Keratinocyte (primary cell): ENCODE data around the gene TIAM1. TPM values are rescaled to one million over a fixed set of nuclear protein-coding genes. Genes with fewer than 3 reads are reported as not detected.

Source experiments
- DNase-seq: peaks from one replicate; pipeline ENCODE4 v3.0.0-alpha.2; 2011; ENCODE audit warnings: low read depth, missing footprints, low spot score
- FAIRE-seq: peaks from 2 replicates; lab custom pipeline; 2011; peaks lifted over from hg19 to GRCh38; lab: Jason Lieb, UNC
- H2AFZ ChIP-seq: 2 replicates; pipeline ENCODE4 v1.6.0; 2012; ENCODE audit warnings: low read length, control low read depth, inconsistent platforms; ENCODE audit not compliant: control insufficient read depth
- H3K27ac ChIP-seq: 2 replicates; pipeline ENCODE4 v1.5.1; 2011; ENCODE audit warnings: low read length; ENCODE audit not compliant: control insufficient read depth, insufficient read depth
- H3K27me3 ChIP-seq: 3 replicates; pipeline ENCODE4 v1.6.0; 2011; ENCODE audit warnings: low read length; ENCODE audit not compliant: control insufficient read depth, insufficient read depth; ENCODE audit errors: extremely low read depth
- H3K36me3 ChIP-seq, 2 experiments: 2 replicates in 1 of 2; 3 replicates in 1 of 2; pipeline ENCODE4 v1.5.1; 2011; ENCODE audit warnings: low read length in 2 of 2, mild to moderate bottlenecking in 1 of 2; ENCODE audit not compliant: control insufficient read depth in 2 of 2, insufficient read depth in 2 of 2; ENCODE audit errors: extremely low read depth in 1 of 2
- H3K4me1 ChIP-seq: 3 replicates; pipeline ENCODE4 v1.5.1; 2011; ENCODE audit warnings: low read length; ENCODE audit not compliant: control insufficient read depth, insufficient read depth; ENCODE audit errors: extremely low read depth
- H3K4me2 ChIP-seq: 3 replicates; pipeline ENCODE4 v1.6.0; 2011; ENCODE audit warnings: low read depth, low read length; ENCODE audit not compliant: control insufficient read depth, insufficient read depth; ENCODE audit errors: extremely low read depth
- H3K4me3 ChIP-seq, 3 experiments: fragments of 200-600 bp in 1 of 3; sonication (generic) in 1 of 3; 2 replicates in 2 of 3; 3 replicates in 1 of 3; pipeline ENCODE4 v1.5.1; 2011 to 2016; ENCODE audit warnings: low read length in 3 of 3, mild to moderate bottlenecking in 3 of 3, control low read depth in 2 of 3, inconsistent platforms in 1 of 3, low read depth in 1 of 3, mixed read lengths in 1 of 3, mixed run types in 1 of 3, moderate library complexity in 1 of 3; ENCODE audit not compliant: control insufficient read depth in 2 of 3, insufficient read depth in 2 of 3; ENCODE audit errors: extremely low read depth in 1 of 3
- H3K79me2 ChIP-seq: 2 replicates; pipeline ENCODE4 v1.6.0; 2012; ENCODE audit warnings: low read length; ENCODE audit not compliant: control insufficient read depth, insufficient read depth
- H3K9ac ChIP-seq: 3 replicates; pipeline ENCODE4 v1.6.0; 2011; ENCODE audit warnings: low read length; ENCODE audit not compliant: control insufficient read depth, insufficient read depth; ENCODE audit errors: extremely low read depth
- H3K9me1 ChIP-seq: 3 replicates; pipeline ENCODE4 v1.6.0; 2011; ENCODE audit warnings: low read length; ENCODE audit not compliant: control insufficient read depth, insufficient read depth; ENCODE audit errors: extremely low read depth
- H3K9me3 ChIP-seq: 2 replicates; pipeline ENCODE4 v1.5.1; 2012; ENCODE audit warnings: low read depth, low read length; ENCODE audit not compliant: control insufficient read depth
- H4K20me1 ChIP-seq: 3 replicates; pipeline ENCODE4 v1.6.0; 2011; ENCODE audit warnings: low read length; ENCODE audit not compliant: control insufficient read depth, insufficient read depth; ENCODE audit errors: extremely low read depth
- EZH2 ChIP-seq: IDR thresholded peaks from one replicate; pipeline ENCODE4 v1.6.1; 2012; ENCODE audit warnings: inconsistent platforms, mild to moderate bottlenecking, low read length, moderate library complexity
- dilution Hi-C: fragments of 300-500 bp; cut with MboI; formaldehyde crosslinking; loops from one replicate; pipeline ENCODE4 v1.7.0; 2020; ENCODE audit warnings: low sequenced_read_pairs; ENCODE audit not compliant: extremely low pct_ligation_motif_present
- polyA plus RNA-seq, 5 experiments: library from polyadenylated mRNA; depleted of rRNA in 3 of 5; stranded (reverse) in 3 of 5; stranded (forward) in 1 of 5; unstranded in 1 of 5; fragments of >200 nt; gene quantifications; 1 replicate in 1 of 5; 2 replicates in 3 of 5; 3 replicates in 1 of 5; pipeline versions ENCODE4 v1.2.1 to v1.2.3, GENCODE V29; 2011 to 2012; ENCODE audit warnings: missing spikeins in 2 of 5, low read depth in 1 of 5, low replicate concordance in 1 of 5
- TF ChIP-seq, protein P1 (sequence below), 3 experiments: IDR thresholded peaks in 1 of 3; conservative IDR thresholded peaks in 1 of 3; optimal IDR thresholded peaks in 1 of 3; 2 replicates in 2 of 3; 3 replicates in 1 of 3; pipeline versions ENCODE3 to v1.5.1; 2011; ENCODE audit warnings: low read length in 3 of 3, mild to moderate bottlenecking in 3 of 3, moderate library complexity in 2 of 3, control low read depth in 1 of 3, inconsistent platforms in 1 of 3; ENCODE audit not compliant: insufficient read depth in 2 of 3; ENCODE audit errors: extremely low read depth in 1 of 3

The TIAM1 gene
- polyA plus RNA-seq, 1 donor (not counting 4 experiments of a cell fraction or from before 2014, with no cell fraction given) = 8.3 TPM

DNA sequence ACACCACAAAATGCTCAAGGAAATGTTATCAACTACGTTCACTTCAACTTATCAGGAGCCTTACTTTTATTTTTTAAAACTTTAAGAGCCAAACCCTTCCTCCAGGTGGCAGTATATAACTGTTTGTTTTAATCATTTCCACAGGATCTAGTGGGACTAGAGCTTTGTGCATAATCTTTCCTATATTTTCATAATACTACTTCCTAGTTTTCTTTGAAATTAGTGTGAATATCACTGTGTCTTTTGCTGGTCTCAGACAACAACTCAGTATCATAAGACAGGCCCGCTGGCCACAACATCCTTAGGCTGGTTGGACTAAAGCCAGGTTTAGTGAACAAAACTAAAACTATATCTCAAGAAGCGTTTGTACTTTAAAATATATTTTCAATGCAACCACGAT lies 145.5 kb downstream of the TIAM1 start:
- TF ChIP-seq, protein P1, sequence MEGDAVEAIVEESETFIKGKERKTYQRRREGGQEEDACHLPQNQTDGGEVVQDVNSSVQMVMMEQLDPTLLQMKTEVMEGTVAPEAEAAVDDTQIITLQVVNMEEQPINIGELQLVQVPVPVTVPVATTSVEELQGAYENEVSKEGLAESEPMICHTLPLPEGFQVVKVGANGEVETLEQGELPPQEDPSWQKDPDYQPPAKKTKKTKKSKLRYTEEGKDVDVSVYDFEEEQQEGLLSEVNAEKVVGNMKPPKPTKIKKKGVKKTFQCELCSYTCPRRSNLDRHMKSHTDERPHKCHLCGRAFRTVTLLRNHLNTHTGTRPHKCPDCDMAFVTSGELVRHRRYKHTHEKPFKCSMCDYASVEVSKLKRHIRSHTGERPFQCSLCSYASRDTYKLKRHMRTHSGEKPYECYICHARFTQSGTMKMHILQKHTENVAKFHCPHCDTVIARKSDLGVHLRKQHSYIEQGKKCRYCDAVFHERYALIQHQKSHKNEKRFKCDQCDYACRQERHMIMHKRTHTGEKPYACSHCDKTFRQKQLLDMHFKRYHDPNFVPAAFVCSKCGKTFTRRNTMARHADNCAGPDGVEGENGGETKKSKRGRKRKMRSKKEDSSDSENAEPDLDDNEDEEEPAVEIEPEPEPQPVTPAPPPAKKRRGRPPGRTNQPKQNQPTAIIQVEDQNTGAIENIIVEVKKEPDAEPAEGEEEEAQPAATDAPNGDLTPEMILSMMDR (optimal IDR thresholded peaks at IDR 0.05 in 1 of 3, IDR thresholded peaks at IDR 0.05 in 1 of 3, conservative IDR thresholded peaks at IDR 0.05 in 1 of 3; ENCODE audit: extremely low read depth in 1 of 3, insufficient read depth in 2 of 3, low read length in 3 of 3) = peak in 2 of 3 experiments; percentile 33 to 34
- no peak for TF ChIP-seq EZH2
- Histone ChIP-seq H3K4me1 (peaks cover 2% of the 10 kb centered on the region), H3K9me3 (no peaks in the 10 kb centered on the region), H3K4me3 (no peak overlapping the region), H3K27ac (no peak overlapping the region), H3K27me3 (no peaks in the 10 kb centered on the region), H3K4me2 (no peak overlapping the region), H3K9ac (no peak overlapping the region), H3K79me2 (no peaks in the 10 kb centered on the region), H3K9me1 (no peaks in the 10 kb centered on the region), H2AFZ (no peak overlapping the region), H3K36me3 (peaks cover 0 to 2% of the 10 kb centered on the region in 2 experiments), H4K20me1 (no peaks in the 10 kb centered on the region)
- DNase-seq (no peak), FAIRE-seq (no peak)
- dilution Hi-C loops = no loop called here

DNA sequence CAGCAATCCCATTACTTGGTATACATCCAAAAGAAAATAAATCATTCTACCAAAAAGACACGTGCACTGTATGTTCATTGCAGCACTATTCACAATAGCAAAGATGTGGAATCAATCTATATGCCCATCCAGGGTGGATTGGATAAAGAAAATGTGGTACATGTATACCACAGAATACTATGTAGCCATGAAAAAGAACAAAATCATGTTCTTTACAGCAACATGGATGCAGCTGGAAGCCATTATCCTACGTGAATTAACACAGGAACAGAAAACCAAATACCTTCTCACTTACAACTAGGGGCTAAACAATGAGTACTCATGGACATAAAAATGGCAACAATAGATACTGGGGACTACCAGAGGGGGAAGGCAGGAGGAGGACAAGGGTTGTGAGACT lies 147.3 kb downstream of the TIAM1 start:
- Histone ChIP-seq H3K36me3 (peaks cover 0 to 5% of the 10 kb centered on the region in 2 experiments), H3K79me2 (no peaks in the 10 kb centered on the region), H3K4me3 (no peak overlapping the region), H3K4me1 (no peaks in the 10 kb centered on the region), H3K9ac (no peak overlapping the region), H3K27ac (no peak overlapping the region), H3K27me3 (no peaks in the 10 kb centered on the region), H4K20me1 (no peaks in the 10 kb centered on the region), H3K9me1 (no peaks in the 10 kb centered on the region), H3K4me2 (no peak overlapping the region), H2AFZ (no peak overlapping the region), H3K9me3 (no peaks in the 10 kb centered on the region)
- FAIRE-seq = no peak
- TF ChIP-seq, protein P1 (optimal IDR thresholded peaks at IDR 0.05 in 1 of 3, IDR thresholded peaks at IDR 0.05 in 1 of 3, conservative IDR thresholded peaks at IDR 0.05 in 1 of 3; ENCODE audit: extremely low read depth in 1 of 3, insufficient read depth in 2 of 3, low read length in 3 of 3) = no peak
- TF ChIP-seq EZH2 = no peak
- dilution Hi-C loops = no loop called here
- no peak for DNase-seq
